OCI-LY3 (cell line): ENCODE measurements around the gene IBA57.

ENCODE experiments used
- EZH2phosphoT487 ChIP-seq: fragments of 200-600 bp; shearing (Covaris generic); IDR thresholded peaks from 2 replicates; pipeline ENCODE4 v1.6.1; 2018; ENCODE audit warnings: antibody characterized with exemption, mixed run types, low read depth
- TF ChIP-seq, protein P1 (sequence below): fragments of 200-600, 300-600 bp; sonication (generic); IDR thresholded peaks from 2 replicates; pipeline ENCODE4 v1.5.1; 2014; ENCODE audit warnings: antibody characterized with exemption, low read length, low read depth

GRCh38 chr1:228198977-228199590 lies 33.5 kb downstream of the IBA57 start:
- no peak for TF ChIP-seq EZH2phosphoT487
- TF ChIP-seq, protein P1, sequence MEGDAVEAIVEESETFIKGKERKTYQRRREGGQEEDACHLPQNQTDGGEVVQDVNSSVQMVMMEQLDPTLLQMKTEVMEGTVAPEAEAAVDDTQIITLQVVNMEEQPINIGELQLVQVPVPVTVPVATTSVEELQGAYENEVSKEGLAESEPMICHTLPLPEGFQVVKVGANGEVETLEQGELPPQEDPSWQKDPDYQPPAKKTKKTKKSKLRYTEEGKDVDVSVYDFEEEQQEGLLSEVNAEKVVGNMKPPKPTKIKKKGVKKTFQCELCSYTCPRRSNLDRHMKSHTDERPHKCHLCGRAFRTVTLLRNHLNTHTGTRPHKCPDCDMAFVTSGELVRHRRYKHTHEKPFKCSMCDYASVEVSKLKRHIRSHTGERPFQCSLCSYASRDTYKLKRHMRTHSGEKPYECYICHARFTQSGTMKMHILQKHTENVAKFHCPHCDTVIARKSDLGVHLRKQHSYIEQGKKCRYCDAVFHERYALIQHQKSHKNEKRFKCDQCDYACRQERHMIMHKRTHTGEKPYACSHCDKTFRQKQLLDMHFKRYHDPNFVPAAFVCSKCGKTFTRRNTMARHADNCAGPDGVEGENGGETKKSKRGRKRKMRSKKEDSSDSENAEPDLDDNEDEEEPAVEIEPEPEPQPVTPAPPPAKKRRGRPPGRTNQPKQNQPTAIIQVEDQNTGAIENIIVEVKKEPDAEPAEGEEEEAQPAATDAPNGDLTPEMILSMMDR = no peak
